Mesenchymal stem cell (in vitro differentiated cells and primary cell): ENCODE measurements around the gene RRP36.
A peak's percentile ranks its signal among the peaks of the same experiment; 100 is the strongest.

ENCODE experiments used
- DNase-seq: peaks from one replicate; pipeline ENCODE4 v3.0.0-alpha.2; 2013
- H2AFZ ChIP-seq: one replicate; pipeline ENCODE4 v1.6.1; 2013; ENCODE audit warnings: low read depth, mild to moderate bottlenecking, control low read depth, inconsistent platforms, low read length, moderate library complexity
- H2AK5ac ChIP-seq: 2 replicates; pipeline ENCODE4 v1.6.1; 2013; ENCODE audit warnings: low read length, moderate library complexity, mild to moderate bottlenecking, inconsistent platforms; ENCODE audit not compliant: severe bottlenecking
- H2BK120ac ChIP-seq: one replicate; pipeline ENCODE4 v1.6.1; 2013; ENCODE audit warnings: low read depth, mild to moderate bottlenecking, inconsistent platforms, low read length, moderate library complexity
- H2BK12ac ChIP-seq, 2 experiments: one replicate each; pipeline ENCODE4 v1.6.1; 2013; ENCODE audit warnings: inconsistent platforms in 2 of 2, low read length in 2 of 2, mild to moderate bottlenecking in 2 of 2, moderate library complexity in 2 of 2, control low read depth in 1 of 2
- H2BK15ac ChIP-seq: one replicate; pipeline ENCODE4 v1.6.1; 2013; ENCODE audit warnings: mild to moderate bottlenecking, low read depth, inconsistent platforms; ENCODE audit not compliant: poor library complexity, severe bottlenecking
- H2BK5ac ChIP-seq: 2 replicates; pipeline ENCODE4 v1.6.1; 2013; ENCODE audit warnings: low read depth, mild to moderate bottlenecking, low read length, control low read depth, inconsistent platforms; ENCODE audit not compliant: poor library complexity, severe bottlenecking
- H3K14ac ChIP-seq, 2 experiments: one replicate each; pipeline ENCODE4 v1.6.1; 2013; ENCODE audit warnings: inconsistent platforms in 2 of 2, low read length in 2 of 2, control low read depth in 1 of 2, mild to moderate bottlenecking in 1 of 2, moderate library complexity in 1 of 2
- H3K18ac ChIP-seq, 2 experiments: one replicate each; pipeline ENCODE4 v1.6.1; 2013; ENCODE audit warnings: inconsistent platforms in 2 of 2, low read length in 2 of 2, control low read depth in 1 of 2, low read depth in 1 of 2, mild to moderate bottlenecking in 1 of 2
- H3K23ac ChIP-seq, 2 experiments: one replicate each; pipeline ENCODE4 v1.6.1; 2013; ENCODE audit warnings: inconsistent platforms in 2 of 2, low read length in 2 of 2, mild to moderate bottlenecking in 2 of 2, moderate library complexity in 2 of 2, control low read depth in 1 of 2
- H3K27ac ChIP-seq: 2 replicates; pipeline ENCODE4 v1.5.1; 2013; ENCODE audit warnings: mild to moderate bottlenecking, moderate library complexity, low read length, control low read depth, inconsistent platforms; ENCODE audit not compliant: poor library complexity, severe bottlenecking
- H3K27me3 ChIP-seq, 2 experiments: 2 replicates each; pipeline versions ENCODE4 v1.6.1 to v1.7.0; 2013; ENCODE audit warnings: low read length in 2 of 2, mild to moderate bottlenecking in 2 of 2, moderate library complexity in 2 of 2, control low read depth in 1 of 2, inconsistent platforms in 1 of 2; ENCODE audit not compliant: control insufficient read depth in 1 of 2, insufficient read depth in 1 of 2
- H3K36me3 ChIP-seq, 2 experiments: 2 replicates each; pipeline versions ENCODE4 v1.6.1 to v1.7.0; 2013; ENCODE audit warnings: low read length in 2 of 2, control low read depth in 1 of 2, inconsistent platforms in 1 of 2, low read depth in 1 of 2, mild to moderate bottlenecking in 1 of 2; ENCODE audit not compliant: insufficient read depth in 2 of 2, control insufficient read depth in 1 of 2
- H3K4ac ChIP-seq, 2 experiments: one replicate each; pipeline ENCODE4 v1.6.1; 2013; ENCODE audit warnings: inconsistent platforms in 2 of 2, low read length in 2 of 2, mild to moderate bottlenecking in 2 of 2, moderate library complexity in 2 of 2, control low read depth in 1 of 2, low read depth in 1 of 2
- H3K4me1 ChIP-seq: 2 replicates; pipeline ENCODE4 v1.6.1; 2013; ENCODE audit warnings: low read depth, low read length, control low read depth; ENCODE audit not compliant: control insufficient read depth, insufficient read depth
- H3K4me2 ChIP-seq: 2 replicates; pipeline ENCODE4 v1.6.1; 2013; ENCODE audit warnings: low read length, mild to moderate bottlenecking, inconsistent platforms; ENCODE audit not compliant: poor library complexity, severe bottlenecking
- H3K4me3 ChIP-seq, 2 experiments: 2 replicates each; pipeline versions ENCODE4 v1.5.1 to v1.7.0; 2013; ENCODE audit warnings: low read length in 2 of 2, mild to moderate bottlenecking in 2 of 2, control low read depth in 1 of 2, low read depth in 1 of 2; ENCODE audit not compliant: insufficient read depth in 1 of 2
- H3K79me1 ChIP-seq: replicated peaks from 2 replicates; pipeline ENCODE4 v1.6.1; 2013; ENCODE audit warnings: mild to moderate bottlenecking, control low read depth, low read length, inconsistent platforms; ENCODE audit not compliant: poor library complexity, severe bottlenecking
- H3K9ac ChIP-seq: 2 replicates; pipeline ENCODE4 v1.7.0; 2013; ENCODE audit warnings: mild to moderate bottlenecking, low read length, moderate library complexity
- H3K9me3 ChIP-seq: 2 replicates; pipeline ENCODE4 v1.7.0; 2013; ENCODE audit warnings: mild to moderate bottlenecking, low read length; ENCODE audit not compliant: control insufficient read depth
- H4K8ac ChIP-seq: one replicate; pipeline ENCODE4 v1.6.1; 2013; ENCODE audit warnings: inconsistent platforms, mild to moderate bottlenecking, low read length, moderate library complexity
- H4K91ac ChIP-seq: one replicate; pipeline ENCODE4 v1.6.1; 2013; ENCODE audit warnings: mild to moderate bottlenecking, low read length, inconsistent platforms
- WGBS: methylation state at CpG from one replicate; pipeline ENCODE4 v1.1.7; 2013; ENCODE audit warnings: mixed read lengths; 5-methylcytosine and 5-hydroxymethylcytosine counted together

Gene RRP36

GRCh38 chr6:43016176-43016942, 5.1 kb upstream of the RRP36 start:
- peak overlapping the region in 1 of 2 experiments; percentile 23 for H3K23ac ChIP-seq
- no peaks in the 10 kb centered on the region for H3K27me3 ChIP-seq
- 89% methylated on average over 6 of the region's 7 CpGs for WGBS
- H3K27ac ChIP-seq = no peak overlapping the region
- no peak overlapping the region for H2AFZ ChIP-seq
- H2BK5ac ChIP-seq = no peak overlapping the region
- H3K4me3 ChIP-seq = peak overlapping the region in 1 of 2 experiments; percentile 58
- H3K36me3 ChIP-seq = peaks cover 54 to 60% of the 10 kb centered on the region in 2 experiments
- H3K14ac ChIP-seq = no peak overlapping the region
- H3K18ac ChIP-seq = no peak overlapping the region
- H3K9me3 ChIP-seq = no peaks in the 10 kb centered on the region
- H2AK5ac ChIP-seq = no peak overlapping the region
- H3K4ac ChIP-seq = no peak overlapping the region
- peaks cover 38% of the 10 kb centered on the region for H3K4me1 ChIP-seq
- peaks cover 28% of the 10 kb centered on the region for H3K79me1 ChIP-seq
- H4K8ac ChIP-seq = no peak overlapping the region
- H2BK120ac ChIP-seq = no peak overlapping the region
- peak overlapping the region; percentile 28 for H4K91ac ChIP-seq
- no peak for DNase-seq
- no peak overlapping the region for H3K4me2 ChIP-seq
- H2BK12ac ChIP-seq = no peak overlapping the region
- H3K9ac ChIP-seq = peak overlapping the region; percentile 60
- no peak overlapping the region for H2BK15ac ChIP-seq

GRCh38 chr6:43016943-43017334, 4.5 kb upstream of the RRP36 start:
- Histone ChIP-seq H3K27me3 (no peaks in the 10 kb centered on the region), H2AFZ (no peak overlapping the region), H3K79me1 (peaks cover 24% of the 10 kb centered on the region), H4K91ac (peak overlapping the region; percentile 28), H3K4me3 (peak overlapping the region in 1 of 2 experiments; percentile 58), H2BK120ac (no peak overlapping the region), H4K8ac (peak overlapping the region; percentile 32), H2BK15ac (no peak overlapping the region), H3K9ac (peak overlapping the region; percentile 60), H3K27ac (no peak overlapping the region), H2BK5ac (no peak overlapping the region), H3K36me3 (peaks cover 49 to 54% of the 10 kb centered on the region in 2 experiments), H2AK5ac (no peak overlapping the region), H3K14ac (no peak overlapping the region), H3K4me2 (no peak overlapping the region), H2BK12ac (no peak overlapping the region), H3K4ac (peak overlapping the region in 1 of 2 experiments; percentile 6), H3K4me1 (peaks cover 37% of the 10 kb centered on the region), H3K23ac (no peak overlapping the region), H3K18ac (no peak overlapping the region), H3K9me3 (no peaks in the 10 kb centered on the region)
- no peak for DNase-seq
- WGBS = 97% methylated on average over 12 of the region's 12 CpGs

GRCh38 chr6:43019152-43019551, 2.3 kb upstream of the RRP36 start:
- Histone ChIP-seq H2AFZ (no peak overlapping the region), H3K4me3 (no peak overlapping the region), H2BK5ac (no peak overlapping the region), H3K36me3 (peaks cover 49 to 56% of the 10 kb centered on the region in 2 experiments), H3K23ac (no peak overlapping the region), H3K9ac (peak overlapping the region; percentile 98), H2AK5ac (no peak overlapping the region), H3K79me1 (peaks cover 21% of the 10 kb centered on the region), H4K91ac (no peak overlapping the region), H3K18ac (no peak overlapping the region), H2BK12ac (no peak overlapping the region), H4K8ac (no peak overlapping the region), H3K27ac (no peak overlapping the region), H3K27me3 (no peaks in the 10 kb centered on the region), H3K14ac (no peak overlapping the region), H2BK120ac (no peak overlapping the region), H3K9me3 (no peaks in the 10 kb centered on the region), H2BK15ac (no peak overlapping the region), H3K4me1 (peaks cover 34% of the 10 kb centered on the region), H3K4me2 (no peak overlapping the region), H3K4ac (no peak overlapping the region)
- WGBS = 100% methylated on average over 2 of the region's 2 CpGs
- no peak for DNase-seq

- H3K23ac ChIP-seq = no peak overlapping the region
- no peak overlapping the region for H3K4me2 ChIP-seq
- no peak overlapping the region for H3K4me3 ChIP-seq
- peaks cover 57 to 66% of the 10 kb centered on the region in 2 experiments for H3K36me3 ChIP-seq
- no peaks in the 10 kb centered on the region for H3K9me3 ChIP-seq
- H4K8ac ChIP-seq = no peak overlapping the region
- H3K27ac ChIP-seq = no peak overlapping the region
- peak overlapping the region; percentile 98 for H3K9ac ChIP-seq
- no peak overlapping the region for H3K4ac ChIP-seq
- H2BK5ac ChIP-seq = no peak overlapping the region
- H3K14ac ChIP-seq = no peak overlapping the region
- DNase-seq = no peak
- no peak overlapping the region for H4K91ac ChIP-seq
- no peak overlapping the region for H2BK15ac ChIP-seq
- H3K79me1 ChIP-seq = peaks cover 24% of the 10 kb centered on the region
- H3K18ac ChIP-seq = no peak overlapping the region
- H2AFZ ChIP-seq = no peak overlapping the region
- H3K4me1 ChIP-seq = peaks cover 34% of the 10 kb centered on the region
- H2BK12ac ChIP-seq = no peak overlapping the region
- H3K27me3 ChIP-seq = no peaks in the 10 kb centered on the region
- no peak overlapping the region for H2BK120ac ChIP-seq
- H2AK5ac ChIP-seq = no peak overlapping the region
- WGBS = 100% methylated on average over 2 of the region's 3 CpGs
These were observed 1.2 kb upstream of the RRP36 start for GRCh38 chr6:43020052-43020705.
